Stimulated activated CD8-positive, alpha-beta memory T cell treated with anti-CD3 and anti-CD28 coated beads, Interleukin-15, amount 100 ng/mL, for 24 hours (primary cell): ENCODE results near the gene SEPTIN3.

Experiments used
- DNase-seq: peaks from one replicate; pipeline ENCODE4 v3.0.0-alpha.2; 2020; ENCODE audit warnings: low read depth

The SEPTIN3 gene

DNA sequence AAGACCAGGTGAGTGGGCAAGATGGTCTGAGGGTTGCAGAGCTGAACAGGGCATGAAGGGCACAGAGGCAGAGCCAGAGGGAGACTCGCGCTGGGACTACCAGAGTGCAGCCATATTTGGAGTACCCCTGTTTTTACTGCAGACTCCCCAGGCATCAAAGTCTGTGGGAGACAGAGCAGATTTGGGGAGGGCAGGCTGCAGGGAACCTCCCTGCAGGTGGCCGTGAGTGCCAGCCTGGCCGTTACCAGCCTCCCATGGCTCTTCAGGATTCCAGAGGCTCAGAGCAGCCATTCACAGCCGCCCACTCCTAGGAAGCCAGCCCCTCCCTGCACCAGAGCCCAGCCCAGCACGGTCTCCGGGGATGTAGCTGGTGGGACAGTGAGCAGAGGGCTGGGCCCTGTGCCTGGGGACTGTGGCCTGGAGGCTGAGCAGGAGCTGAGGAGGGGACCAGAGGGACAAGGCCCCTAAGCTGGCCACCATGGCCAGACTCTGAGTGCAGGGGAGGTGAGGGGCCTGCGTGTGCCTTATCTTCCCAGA lies at the start of gene SEPTIN3:
TSS of gene SEPTIN3 (plus strand) at position 334 of the 537 bp plus-strand sequence. CDS start 2,050 bp downstream, outside the sequence.
- DNase-seq = no peak

DNA sequence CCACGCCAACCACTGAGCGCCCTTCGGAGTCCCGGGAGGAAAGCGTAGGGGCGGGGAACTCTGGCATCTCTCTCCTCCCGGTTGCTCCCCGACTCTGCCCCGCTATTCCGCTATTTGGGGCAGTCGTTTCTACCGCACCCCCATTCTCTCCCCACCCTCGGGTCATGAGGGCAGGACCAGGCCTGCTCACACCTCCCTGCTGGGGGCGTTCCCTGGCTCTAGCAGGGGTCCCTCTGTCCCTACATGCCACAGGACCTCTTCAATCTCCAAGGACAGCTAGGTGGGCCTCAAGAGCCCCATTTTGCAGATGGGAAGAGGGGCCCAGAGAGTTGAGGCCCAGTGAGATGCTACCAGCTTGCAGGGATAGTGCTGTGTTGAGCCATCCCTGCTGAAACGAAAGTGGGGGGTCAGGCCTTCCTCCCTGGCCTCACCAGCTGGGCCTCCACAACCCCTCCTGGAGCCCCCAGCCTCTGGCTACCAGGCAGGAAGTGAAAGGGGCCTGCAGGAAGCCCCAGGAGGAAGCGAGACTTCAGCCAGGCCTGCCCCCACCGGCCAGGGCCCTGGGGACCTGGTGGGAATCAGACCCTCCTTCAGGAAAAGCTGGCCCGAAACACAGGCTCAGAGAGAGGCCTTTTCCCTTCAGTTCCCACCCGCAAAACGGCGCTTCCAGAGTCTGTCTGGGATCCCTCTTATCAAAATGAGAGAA lies 48.8 kb upstream of the SEPTIN3 start:
- DNase-seq = no peak

DNA sequence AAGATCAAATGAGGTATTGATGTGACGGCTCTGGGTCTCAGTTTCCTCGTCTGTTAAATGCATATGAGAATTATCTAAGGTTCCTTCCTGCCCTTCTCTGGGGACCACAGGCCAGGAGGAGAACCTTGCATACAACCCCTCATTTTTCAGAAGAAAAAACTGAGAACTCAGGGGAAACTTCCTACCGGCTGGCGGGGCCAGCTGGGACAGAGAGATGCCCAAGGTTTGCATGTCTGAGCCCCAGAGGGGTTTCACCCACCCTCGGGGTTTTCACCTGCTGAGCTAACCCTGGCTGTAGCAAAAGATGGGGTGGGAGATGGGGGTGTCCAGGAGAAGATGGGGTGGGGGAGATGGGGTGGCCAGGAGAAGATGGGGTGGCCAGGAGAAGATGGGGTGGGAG lies 46.9 kb upstream of the SEPTIN3 start:
- DNase-seq = no peak

DNA sequence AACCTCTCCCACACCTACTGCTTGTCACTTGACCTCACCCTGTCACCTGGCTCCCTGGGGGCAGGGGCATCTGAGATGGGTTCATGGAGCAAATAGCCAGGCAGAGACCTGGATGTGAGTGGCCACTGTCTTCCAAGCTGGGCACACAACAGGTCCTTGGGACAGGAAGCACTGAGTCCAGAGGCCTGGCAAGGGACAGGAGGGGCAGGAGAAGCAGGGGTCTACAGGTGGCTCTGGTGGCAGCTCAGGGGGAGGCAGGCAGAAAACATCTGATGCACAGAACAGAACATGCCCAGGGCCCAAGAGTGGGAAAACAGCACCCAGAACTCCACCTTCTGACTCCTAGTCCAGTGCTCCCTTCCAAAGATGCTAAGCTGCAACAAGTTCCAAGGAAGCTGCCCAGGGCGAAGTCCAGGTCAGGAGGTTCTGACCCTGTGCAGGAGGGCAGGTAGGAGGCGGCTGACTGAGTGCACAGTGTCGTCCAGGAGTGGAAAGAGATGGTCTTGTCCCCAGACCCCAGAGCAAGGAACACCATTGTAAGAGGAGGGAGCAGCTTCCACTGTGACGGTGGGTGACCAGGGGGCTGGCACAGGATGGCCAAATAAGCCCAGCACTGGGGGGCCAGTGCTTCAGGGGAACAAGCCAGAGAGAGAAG lies 46.2 kb upstream of the SEPTIN3 start:
- no peak for DNase-seq

DNA sequence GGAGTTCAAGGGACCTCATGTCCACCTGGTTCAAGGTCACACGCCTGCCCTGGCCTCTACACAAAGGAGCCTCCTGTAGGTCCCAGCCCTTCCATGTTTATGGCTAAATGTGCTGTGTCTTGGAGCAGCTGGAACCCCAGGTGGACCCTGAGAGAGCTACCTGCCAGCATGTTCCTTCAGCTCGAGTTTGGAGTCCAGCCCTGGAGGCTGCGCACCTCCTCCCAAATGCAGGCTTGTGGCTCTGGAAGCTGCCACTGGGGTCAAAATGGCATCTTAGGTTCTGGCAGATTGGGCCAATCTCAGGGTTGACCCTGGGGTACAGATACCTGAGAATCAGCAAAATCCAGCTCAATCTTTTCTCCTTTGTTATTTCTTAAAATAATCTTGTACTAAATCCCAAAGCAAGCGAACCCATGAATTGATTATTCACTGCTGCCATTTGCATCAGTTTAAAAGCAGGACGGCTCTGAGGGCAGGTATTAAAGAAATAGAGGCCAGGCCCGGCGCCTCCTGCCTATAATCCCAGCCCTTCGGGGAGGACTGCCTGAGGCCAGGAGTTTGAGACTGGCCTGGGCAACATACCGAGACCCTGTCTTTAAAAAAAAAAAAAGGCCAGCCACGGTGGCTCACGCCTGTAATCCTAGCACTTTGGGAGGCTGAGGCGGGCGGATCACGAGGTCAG lies 45.5 kb upstream of the SEPTIN3 start:
- no peak for DNase-seq

DNA sequence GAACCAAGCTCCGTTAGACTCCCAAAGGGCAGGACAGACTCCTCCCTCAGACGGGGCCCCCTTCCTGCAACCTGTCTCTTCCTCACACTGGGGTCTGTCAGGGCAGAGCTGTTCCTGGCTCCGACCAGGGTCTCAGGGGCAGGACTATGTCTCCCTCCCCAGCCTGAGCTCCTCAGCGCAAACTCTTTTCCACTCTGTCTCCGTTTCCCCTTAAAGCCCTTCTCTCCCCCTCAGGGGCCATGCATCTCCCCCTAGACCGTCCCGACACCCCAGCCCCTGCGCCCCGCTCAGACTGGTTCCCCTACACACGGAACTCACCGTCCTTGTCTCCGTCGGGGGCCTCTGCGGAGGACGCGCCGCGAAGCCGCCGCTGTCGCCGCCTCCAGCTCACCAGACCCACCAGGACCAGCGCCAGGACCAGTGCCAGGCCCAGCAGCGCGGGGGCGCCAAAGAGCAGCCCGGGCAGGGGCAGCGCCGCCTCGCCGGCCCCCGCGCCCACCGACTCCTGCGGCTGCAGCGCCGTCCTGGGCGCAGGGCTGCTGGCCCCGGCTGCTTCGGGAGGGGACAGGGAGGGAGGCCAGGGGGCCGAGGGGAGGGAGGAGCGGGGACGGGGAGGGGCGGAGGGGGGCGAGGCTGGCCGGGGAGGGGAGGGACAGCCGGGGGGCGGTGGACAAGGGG lies 43.3 kb upstream of the SEPTIN3 start:
- DNase-seq = peak; percentile 53

DNA sequence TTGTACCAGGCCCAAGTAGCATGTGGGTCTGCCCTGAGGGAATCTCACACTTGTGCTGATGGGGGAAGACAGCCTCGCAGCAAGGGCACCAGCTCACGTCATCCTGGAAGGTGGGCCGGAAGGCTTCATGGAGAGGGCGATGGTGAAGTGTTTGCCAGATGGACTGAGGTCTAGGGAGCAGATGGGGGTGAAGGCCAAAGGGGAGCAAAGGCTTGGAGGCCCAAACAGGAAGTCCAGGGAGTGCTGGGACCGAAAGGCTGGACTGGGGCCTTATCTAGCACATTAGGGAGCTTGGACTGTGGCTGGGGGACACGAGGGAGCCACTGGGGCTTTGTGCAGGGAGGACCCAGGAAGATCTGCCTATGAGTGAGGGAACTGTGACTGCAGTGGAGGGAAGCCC lies 41.4 kb upstream of the SEPTIN3 start:
- DNase-seq = no peak

GRCh38 chr22:41928593-41929417 lies 40.4 kb upstream of the SEPTIN3 start:
- no peak for DNase-seq

GRCh38 chr22:41929418-41929810 lies 39.8 kb upstream of the SEPTIN3 start:
- DNase-seq = no peak

DNA sequence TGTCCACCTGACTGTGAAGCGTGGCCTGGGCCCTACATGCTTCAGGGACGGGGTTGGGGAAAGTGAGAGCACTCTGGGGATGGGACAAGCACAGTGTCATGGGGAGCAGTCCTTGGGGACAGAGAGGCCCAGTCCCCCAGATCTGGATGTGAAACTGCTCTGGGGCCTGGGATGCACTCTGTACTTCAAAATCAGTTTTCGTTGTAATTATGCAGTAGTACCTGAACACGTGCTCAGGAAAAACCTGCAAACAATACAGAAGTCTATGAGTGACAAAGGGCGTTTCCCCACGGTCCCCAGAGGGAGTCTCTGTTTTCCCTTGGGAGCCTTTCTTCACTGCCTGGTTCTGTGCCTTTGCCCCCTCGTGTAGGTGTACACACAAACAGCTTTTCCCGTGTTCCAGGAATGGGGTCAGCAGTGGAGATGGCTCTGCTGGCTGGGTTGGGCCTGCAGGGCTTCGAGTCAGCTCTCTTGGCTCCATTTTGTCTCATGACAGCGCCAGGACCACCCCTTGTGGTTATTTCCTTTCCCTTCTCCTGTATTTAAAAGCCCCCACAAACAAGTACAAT lies 37.5 kb upstream of the SEPTIN3 start:
- no peak for DNase-seq

GRCh38 chr22:41932353-41932752 lies 36.9 kb upstream of the SEPTIN3 start:
- no peak for DNase-seq

DNA sequence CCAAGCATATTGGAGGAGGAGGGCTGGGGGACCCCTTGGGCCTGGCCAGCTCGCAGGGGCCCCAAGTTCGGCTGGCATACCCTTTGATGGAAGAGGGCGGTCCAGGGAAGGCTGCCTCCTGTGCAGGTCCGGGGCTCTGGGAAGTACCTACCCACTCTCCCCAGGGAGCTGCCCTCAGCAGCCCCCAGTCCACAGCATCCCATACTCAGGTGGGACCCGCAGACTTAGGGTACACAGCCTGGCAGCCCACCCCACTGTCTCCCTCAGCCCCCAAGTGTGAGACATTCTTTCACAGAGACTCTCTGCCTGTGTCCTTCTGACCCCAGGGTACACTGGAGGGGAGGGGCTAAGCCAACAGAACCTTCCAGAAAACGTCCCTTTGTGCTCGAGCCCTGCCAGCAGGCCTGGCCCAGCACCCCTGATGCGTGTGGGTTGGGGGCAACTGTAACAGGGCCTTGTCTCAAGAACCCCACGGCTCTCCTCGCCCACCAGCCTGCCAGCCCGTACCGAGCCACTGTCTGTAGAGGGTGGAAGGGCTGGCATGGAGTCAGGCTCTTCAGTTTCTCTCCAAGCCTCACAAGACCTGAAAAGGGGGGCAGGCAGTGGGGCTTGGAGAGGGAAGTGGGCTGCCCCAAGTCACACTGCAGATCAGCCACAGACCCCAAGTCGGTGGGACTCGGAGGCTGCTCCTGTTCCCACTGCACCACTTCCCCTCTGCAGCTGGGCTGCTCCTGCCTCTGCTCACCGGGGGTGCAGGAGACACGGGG lies 35.6 kb upstream of the SEPTIN3 start:
- no peak for DNase-seq

- no peak for DNase-seq
Measured at GRCh38 chr22:41934284-41935014, 34.8 kb upstream of the SEPTIN3 start.

GRCh38 chr22:41935015-41935351 lies 34.3 kb upstream of the SEPTIN3 start:
- DNase-seq = no peak

DNA sequence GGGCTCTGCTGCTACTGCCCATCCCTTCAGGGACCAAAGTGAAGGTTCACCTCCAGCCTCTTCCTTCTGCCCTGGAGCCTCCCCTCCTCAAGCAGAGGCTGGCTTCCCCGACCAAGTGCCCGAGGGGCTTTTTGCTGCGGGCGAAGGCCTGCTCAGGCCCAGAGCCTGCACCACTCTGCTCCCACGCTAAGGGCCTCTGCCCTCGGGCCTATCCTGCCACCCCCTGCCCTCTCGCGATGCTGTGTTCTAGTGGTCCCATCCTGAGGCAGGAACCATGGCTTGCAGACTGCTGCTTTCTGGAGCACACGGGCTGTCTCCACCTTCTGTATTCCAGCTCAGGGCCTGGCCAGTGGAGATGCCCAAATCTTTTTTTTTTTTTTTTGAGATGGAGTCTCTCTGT lies 33.7 kb upstream of the SEPTIN3 start:
- no peak for DNase-seq

DNA sequence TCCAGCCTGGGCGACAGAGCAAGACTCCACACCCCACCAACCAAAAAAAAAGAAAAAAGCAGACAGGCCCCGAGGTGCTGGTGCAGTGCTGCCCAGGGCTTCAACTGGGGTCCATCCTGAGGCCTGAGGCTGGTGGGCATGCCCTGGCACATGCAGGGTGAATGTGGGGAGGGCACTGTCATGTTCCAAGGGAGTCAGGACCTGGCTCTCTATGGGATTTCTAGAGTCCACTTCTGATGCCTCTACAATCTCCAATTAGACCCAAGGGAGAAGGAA lies 32.4 kb upstream of the SEPTIN3 start:
- no peak for DNase-seq

DNA sequence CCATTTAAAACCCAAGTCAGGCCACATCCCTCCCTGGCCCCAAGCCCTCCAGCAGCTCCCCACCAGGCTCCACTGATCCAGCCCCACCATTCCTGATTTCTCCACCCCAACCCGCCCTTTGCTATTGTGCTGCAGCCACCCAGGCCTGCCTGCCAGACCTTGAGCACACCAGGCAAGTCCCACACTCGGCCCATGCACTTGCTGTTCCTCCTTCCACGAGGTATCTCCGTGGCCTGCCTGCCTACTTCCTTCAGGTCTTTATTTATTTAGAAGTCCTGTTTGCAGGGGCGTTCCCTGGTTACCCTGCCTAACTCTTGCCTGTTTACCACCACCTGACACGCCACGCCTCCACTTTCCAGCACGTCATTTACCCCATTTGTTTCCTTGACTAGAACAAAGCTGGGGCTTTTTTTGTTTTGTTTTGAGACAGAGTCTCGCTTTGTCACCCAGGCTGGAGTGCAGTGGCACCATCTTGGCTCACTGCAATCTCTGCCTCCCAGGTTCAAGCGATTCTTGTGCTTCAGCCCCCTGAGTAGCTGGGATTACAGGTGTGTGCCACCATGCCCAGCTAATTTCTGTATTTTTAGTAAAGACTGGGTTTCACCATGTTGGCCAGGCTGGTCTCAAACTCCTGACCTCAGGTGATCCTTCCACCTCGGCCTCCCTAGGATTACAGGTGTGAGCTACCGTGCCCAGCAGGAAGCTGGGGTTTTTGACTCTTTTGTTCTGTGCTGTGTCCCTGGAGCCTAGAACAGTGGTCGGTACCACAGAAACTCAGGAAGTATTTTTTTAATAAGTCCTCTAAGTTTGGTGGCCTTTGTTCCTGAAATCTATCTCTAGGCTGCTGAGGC lies 29.0 kb upstream of the SEPTIN3 start:
- DNase-seq = peak; percentile 51

DNA sequence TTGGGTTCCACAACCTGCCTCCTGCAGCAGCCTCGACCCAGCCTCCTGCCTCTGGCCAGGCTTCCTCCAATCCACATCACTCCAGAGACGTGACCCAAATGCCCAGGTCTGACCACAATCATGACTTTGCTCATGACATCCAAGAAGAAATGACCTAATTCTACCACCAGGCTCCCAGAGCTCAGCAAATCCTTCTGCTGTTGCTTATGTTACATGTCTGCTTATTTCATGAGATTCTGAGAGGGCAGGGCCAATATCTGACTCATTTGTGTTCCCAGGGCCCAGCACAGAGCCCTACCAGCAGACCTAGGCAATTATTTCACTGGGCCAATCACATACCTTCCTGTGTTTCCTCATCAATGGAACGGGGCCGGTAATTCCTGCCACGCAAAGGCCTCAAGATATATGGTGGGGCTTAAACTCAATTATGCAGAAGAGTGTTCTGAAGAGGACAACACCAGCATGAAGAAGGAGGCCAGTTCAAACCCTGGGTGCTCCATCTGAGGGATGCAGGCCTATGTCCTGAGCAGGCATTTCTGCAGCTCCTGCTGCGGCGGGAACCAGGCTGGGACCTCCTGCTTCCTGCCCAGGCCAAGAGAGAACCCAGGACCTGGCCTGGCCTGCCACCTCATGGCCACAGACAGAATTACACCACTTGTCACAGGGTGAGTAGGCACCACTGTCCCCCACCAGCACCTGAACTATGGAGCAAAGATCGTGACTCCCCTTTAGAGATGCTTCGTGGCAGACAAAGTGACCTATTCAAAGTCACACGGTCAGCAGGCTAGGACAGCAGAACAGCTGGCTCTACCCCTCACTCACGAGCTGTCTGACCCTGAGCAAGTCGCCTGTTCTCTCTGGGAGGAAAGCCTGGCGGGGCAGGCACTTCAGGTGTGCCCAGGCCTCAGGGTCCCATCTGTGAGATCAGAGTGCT lies 28.1 kb upstream of the SEPTIN3 start:
- peak; percentile 51 for DNase-seq
